Chondrocyte (in vitro differentiated cells): Measurements from ENCODE around the gene BDKRB2. TPM values are rescaled to one million over a fixed set of nuclear protein-coding genes. Genes with fewer than 3 reads are reported as not detected.

ENCODE experiments used
- DNase-seq: peaks from one replicate; pipeline ENCODE4 v3.0.0; 2021; ENCODE audit warnings: mixed read lengths, low spot score
- H3K27ac Mint-ChIP-seq: one replicate; pipeline ENCODE4 v1.8.0; 2021; ENCODE audit warnings: mild to moderate bottlenecking, moderate library complexity, mixed read lengths; ENCODE audit not compliant: unreplicated experiment
- H3K27me3 Mint-ChIP-seq: 2 replicates; pipeline ENCODE4 v1.8.0; 2021; ENCODE audit warnings: low read depth, mixed read lengths
- H3K36me3 Mint-ChIP-seq: 2 replicates; pipeline ENCODE4 v1.8.0; 2021; ENCODE audit warnings: low read depth, mixed read lengths
- H3K4me1 Mint-ChIP-seq: 2 replicates; pipeline ENCODE4 v1.8.0; 2021; ENCODE audit warnings: low read depth, mild to moderate bottlenecking, mixed read lengths
- H3K4me3 Mint-ChIP-seq: one replicate; pipeline ENCODE4 v1.8.0; 2021; ENCODE audit warnings: mild to moderate bottlenecking, moderate library complexity, mixed read lengths; ENCODE audit not compliant: unreplicated experiment
- H3K9me3 Mint-ChIP-seq: 2 replicates; pipeline ENCODE4 v1.8.0; 2021; ENCODE audit warnings: low read depth, mixed read lengths
- total RNA-seq: library from RNA; stranded (reverse); gene quantifications from 3 replicates; pipeline ENCODE4 v1.2.1, GENCODE V29; 2021
- TF ChIP-seq, protein P1 (sequence below): fragments of 200-600 bp; sonication (generic); IDR thresholded peaks from 2 replicates; pipeline ENCODE4 v1.5.0; 2021; ENCODE audit warnings: antibody characterized with exemption, mild to moderate bottlenecking, moderate library complexity

BDKRB2 gene
- total RNA-seq, 1 donor from 2014 or later, result 0.27 TPM

DNA sequence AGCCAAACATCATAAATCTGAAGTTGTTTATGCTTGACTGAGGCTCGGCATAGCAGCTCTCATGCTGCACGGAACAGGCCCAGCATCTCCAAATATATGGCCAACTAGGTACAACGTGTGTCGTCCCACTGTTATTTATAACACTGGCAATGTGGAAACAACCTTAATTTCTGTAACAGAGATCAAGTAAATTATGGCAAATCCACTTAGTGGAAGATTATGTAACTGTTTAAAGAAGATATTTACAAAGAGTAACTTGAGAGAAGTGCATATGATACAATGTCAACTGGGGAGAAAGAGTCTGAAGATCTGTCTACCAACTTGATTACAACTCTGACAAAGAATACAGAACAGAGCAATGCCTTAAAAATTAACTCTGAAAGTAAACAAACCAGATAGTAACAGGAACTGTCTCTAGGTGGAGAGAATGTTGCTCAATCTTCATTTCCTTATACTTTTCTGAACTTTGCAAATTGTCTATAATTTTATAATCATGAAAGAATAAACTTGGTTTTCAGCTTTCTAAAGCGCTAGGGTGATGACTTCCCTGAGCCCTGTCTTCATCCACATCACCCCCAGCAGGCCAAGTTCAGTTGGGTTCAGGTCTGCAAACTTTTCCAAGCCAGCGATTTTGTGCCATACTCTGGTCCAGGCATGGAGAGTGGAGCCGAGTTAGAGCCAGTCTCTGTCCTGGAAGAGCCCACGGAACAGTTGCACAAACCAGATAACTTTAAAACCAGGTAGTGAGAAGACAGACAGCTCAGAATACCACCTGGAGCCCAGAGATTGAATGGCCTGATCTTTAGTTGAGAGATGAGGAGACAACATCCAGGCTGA, 44.3 kb upstream of the BDKRB2 start:
- no peaks in the 10 kb centered on the region for H3K9me3 Mint-ChIP-seq
- TF ChIP-seq, protein P1, sequence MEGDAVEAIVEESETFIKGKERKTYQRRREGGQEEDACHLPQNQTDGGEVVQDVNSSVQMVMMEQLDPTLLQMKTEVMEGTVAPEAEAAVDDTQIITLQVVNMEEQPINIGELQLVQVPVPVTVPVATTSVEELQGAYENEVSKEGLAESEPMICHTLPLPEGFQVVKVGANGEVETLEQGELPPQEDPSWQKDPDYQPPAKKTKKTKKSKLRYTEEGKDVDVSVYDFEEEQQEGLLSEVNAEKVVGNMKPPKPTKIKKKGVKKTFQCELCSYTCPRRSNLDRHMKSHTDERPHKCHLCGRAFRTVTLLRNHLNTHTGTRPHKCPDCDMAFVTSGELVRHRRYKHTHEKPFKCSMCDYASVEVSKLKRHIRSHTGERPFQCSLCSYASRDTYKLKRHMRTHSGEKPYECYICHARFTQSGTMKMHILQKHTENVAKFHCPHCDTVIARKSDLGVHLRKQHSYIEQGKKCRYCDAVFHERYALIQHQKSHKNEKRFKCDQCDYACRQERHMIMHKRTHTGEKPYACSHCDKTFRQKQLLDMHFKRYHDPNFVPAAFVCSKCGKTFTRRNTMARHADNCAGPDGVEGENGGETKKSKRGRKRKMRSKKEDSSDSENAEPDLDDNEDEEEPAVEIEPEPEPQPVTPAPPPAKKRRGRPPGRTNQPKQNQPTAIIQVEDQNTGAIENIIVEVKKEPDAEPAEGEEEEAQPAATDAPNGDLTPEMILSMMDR, result no peak
- H3K27me3 Mint-ChIP-seq, result peaks cover 11% of the 10 kb centered on the region
- no peak overlapping the region for H3K4me3 Mint-ChIP-seq
- no peak overlapping the region for H3K27ac Mint-ChIP-seq
- H3K36me3 Mint-ChIP-seq, result no peaks in the 10 kb centered on the region
- DNase-seq, result no peak
- peaks cover 4% of the 10 kb centered on the region for H3K4me1 Mint-ChIP-seq

DNA sequence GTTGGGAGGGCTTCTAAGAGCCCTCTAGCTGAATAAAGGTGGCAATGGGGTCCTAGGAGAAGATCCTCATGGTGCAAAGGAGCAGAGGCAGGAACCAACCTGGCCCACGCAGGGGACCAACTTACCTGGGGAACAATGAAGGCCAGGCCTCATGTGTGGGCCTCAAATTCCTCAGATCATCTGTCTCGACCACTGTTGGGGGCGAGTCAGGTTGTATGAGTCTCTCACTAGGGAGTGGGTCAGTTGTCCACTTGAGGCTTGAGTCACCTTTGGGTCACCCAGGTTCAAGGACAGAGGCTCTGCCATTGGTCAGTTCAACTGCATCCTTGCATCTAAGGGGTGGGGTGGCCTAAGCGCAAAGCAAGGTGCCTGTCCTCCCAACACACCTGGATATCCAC, 43.7 kb upstream of the BDKRB2 start:
- Mint-ChIP-seq H3K27ac (no peak overlapping the region), H3K4me3 (no peak overlapping the region), H3K9me3 (no peaks in the 10 kb centered on the region)

DNA sequence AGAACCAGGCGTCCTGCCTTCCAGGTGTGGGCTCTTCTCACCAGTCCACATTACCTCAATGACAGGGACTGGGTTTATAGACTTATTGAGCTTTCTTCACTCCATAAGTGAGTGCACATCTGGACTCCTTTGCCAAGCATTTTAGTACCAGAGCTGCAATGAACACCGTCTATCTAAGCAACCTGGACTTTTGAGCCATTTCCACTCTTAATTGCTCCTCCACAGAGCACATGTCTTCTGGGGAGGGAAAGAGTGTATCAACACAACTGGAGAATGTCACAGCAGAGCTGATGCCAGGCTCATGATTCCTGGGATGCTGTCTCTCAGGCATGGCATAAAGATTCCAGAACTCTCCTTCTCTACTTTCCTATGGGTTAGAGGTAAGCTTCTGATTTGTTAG, 43.0 kb upstream of the BDKRB2 start:
- H3K4me3 Mint-ChIP-seq, result no peak overlapping the region
- H3K27me3 Mint-ChIP-seq, result peaks cover 11% of the 10 kb centered on the region
- H3K36me3 Mint-ChIP-seq, result no peaks in the 10 kb centered on the region
- TF ChIP-seq, protein P1, result no peak
- H3K9me3 Mint-ChIP-seq, result no peaks in the 10 kb centered on the region
- DNase-seq, result no peak
- H3K4me1 Mint-ChIP-seq, result peaks cover 4% of the 10 kb centered on the region
- H3K27ac Mint-ChIP-seq, result no peak overlapping the region

More for the DNA sequence above, 43.7 kb upstream of the BDKRB2 start:
- TF ChIP-seq, protein P1, result no peak
- no peaks in the 10 kb centered on the region for H3K36me3 Mint-ChIP-seq
- H3K4me1 Mint-ChIP-seq, result peaks cover 4% of the 10 kb centered on the region
- DNase-seq, result no peak
- peaks cover 11% of the 10 kb centered on the region for H3K27me3 Mint-ChIP-seq

DNA sequence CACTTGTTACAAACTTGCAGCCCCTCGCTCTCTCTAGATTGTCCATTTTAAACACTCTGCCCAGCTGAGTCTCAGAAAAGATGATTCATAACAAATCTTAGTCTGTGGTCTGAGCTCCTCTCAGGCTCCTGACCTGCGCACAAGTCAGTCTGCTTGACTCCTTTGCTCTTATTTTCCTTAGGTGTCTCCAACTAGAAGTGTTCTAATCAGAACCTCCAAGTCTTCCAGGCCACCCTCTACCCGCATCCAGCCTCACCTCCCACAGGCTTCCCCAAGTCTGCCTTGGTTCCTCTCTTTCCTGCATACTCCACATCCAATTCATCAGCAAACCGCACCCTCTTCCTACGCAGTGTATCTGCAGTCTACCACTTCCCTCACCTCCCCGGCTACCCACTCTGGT, 42.4 kb upstream of the BDKRB2 start:
- Mint-ChIP-seq H3K27me3 (peaks cover 11% of the 10 kb centered on the region), H3K9me3 (no peaks in the 10 kb centered on the region), H3K27ac (no peak overlapping the region), H3K36me3 (no peaks in the 10 kb centered on the region), H3K4me1 (peaks cover 4% of the 10 kb centered on the region), H3K4me3 (no peak overlapping the region)
- no peak for DNase-seq
- TF ChIP-seq, protein P1, result no peak

DNA sequence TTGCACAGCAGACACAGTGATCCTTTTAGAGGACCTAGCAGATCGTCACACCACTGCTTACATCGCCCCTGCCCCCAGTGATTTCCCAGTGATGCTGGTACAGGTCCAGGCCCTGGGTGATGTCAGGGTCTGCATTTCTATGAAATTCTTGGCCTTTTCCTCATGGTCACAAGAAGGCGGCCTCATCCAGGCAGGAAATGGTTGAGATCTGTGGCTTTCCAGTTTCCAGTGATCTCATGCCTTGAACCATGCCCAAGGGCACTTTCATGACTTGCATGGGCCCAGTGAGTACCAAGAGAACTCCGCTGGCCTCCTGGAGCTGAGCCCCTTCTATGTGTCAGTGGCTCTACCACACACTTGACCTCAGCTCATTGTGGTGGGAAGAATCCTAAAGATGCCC, 41.9 kb upstream of the BDKRB2 start:
- Mint-ChIP-seq H3K4me3 (no peak overlapping the region), H3K9me3 (no peaks in the 10 kb centered on the region)

More for the DNA sequence above, 41.9 kb upstream of the BDKRB2 start:
- H3K4me1 Mint-ChIP-seq, result peaks cover 4% of the 10 kb centered on the region
- TF ChIP-seq, protein P1, result no peak
- no peak overlapping the region for H3K27ac Mint-ChIP-seq
- DNase-seq, result no peak
- peaks cover 11% of the 10 kb centered on the region for H3K27me3 Mint-ChIP-seq
- no peaks in the 10 kb centered on the region for H3K36me3 Mint-ChIP-seq
